K562 (cell line): ENCODE measurements around the gene ATXN7L2. TPM values are rescaled to one million over a fixed set of nuclear protein-coding genes. Genes with fewer than 3 reads are reported as not detected.

ENCODE experiments used
- CREBBP ChIP-seq: IDR thresholded peaks from one replicate; pipeline ENCODE4 v1.6.1; 2012; ENCODE audit warnings: low read depth, mild to moderate bottlenecking, control low read depth, inconsistent platforms, low read length
- GTF2E2 ChIP-seq: fragments of 200-800 bp; sonication (Bioruptor generic); IDR thresholded peaks from 2 replicates; pipeline ENCODE4 v1.6.1; 2016; ENCODE audit warnings: missing genetic modification characterization, missing compliant biosample characterization
- HEY1 ChIP-seq: fragments of 250-450 bp; sonication (Bioruptor Pico); IDR thresholded peaks from 2 replicates; pipeline ENCODE4 v1.5.0; 2020; ENCODE audit warnings: mild to moderate bottlenecking, moderate library complexity, borderline replicate concordance
- KHSRP ChIP-seq: fragments of 450-650 bp; IDR thresholded peaks from 2 replicates; pipeline ENCODE4 v1.6.1; 2017
- MGA ChIP-seq: fragments of 450-650 bp; IDR thresholded peaks from 2 replicates; pipeline ENCODE4 v1.6.1; 2016; ENCODE audit warnings: mild to moderate bottlenecking, moderate library complexity
- MYNN ChIP-seq, 2 experiments: sonication (generic); formaldehyde crosslinking in 1 of 2; IDR thresholded peaks; 2 replicates each; pipeline versions ENCODE4 v1.5.0 to v1.6.1; 2016 to 2020; ENCODE audit warnings: antibody characterized with exemption in 1 of 2, missing genetic modification reagents in 1 of 2
- NR3C1 ChIP-seq: sonication (generic); formaldehyde crosslinking; IDR thresholded peaks from 2 replicates; pipeline ENCODE4 v1.8.1; 2022; ENCODE audit warnings: missing genetic modification reagents
- TGIF2 ChIP-seq: sonication (generic); formaldehyde crosslinking; IDR thresholded peaks from 2 replicates; pipeline ENCODE4 v1.8.1; 2022; ENCODE audit warnings: mild to moderate bottlenecking, missing genetic modification reagents, moderate library complexity
- ZBTB11 ChIP-seq, 3 experiments: fragments of 200-800 bp in 1 of 3; fragments of 250-450 bp in 1 of 3; fragments of 450-650 bp in 1 of 3; sonication (Bioruptor Pico) in 1 of 3; sonication (Bioruptor generic) in 1 of 3; formaldehyde crosslinking in 1 of 3; IDR thresholded peaks; 2 replicates each; pipeline versions ENCODE4 v1.6.1 to v1.8.0; 2016 to 2022; ENCODE audit warnings: mild to moderate bottlenecking in 2 of 3, missing genetic modification characterization in 2 of 3, missing compliant biosample characterization in 1 of 3, moderate library complexity in 1 of 3
- ZKSCAN8 ChIP-seq: fragments of 200-800 bp; sonication (Bioruptor generic); IDR thresholded peaks from 2 replicates; pipeline ENCODE4 v1.6.1; 2016; ENCODE audit warnings: missing genetic modification characterization, missing compliant biosample characterization
- ZNF217 ChIP-seq: sonication (generic); formaldehyde crosslinking; IDR thresholded peaks from 2 replicates; pipeline ENCODE4 v1.8.0; 2022; ENCODE audit warnings: mild to moderate bottlenecking, missing genetic modification reagents
- ZNF77 ChIP-seq: fragments of 250-450 bp; sonication (Bioruptor Pico); IDR thresholded peaks from 2 replicates; pipeline ENCODE4 v1.5.0; 2020
- polyA plus RNA-seq, 8 experiments: library from polyadenylated mRNA; depleted of rRNA in 4 of 8; stranded (reverse) in 5 of 8; unstranded in 3 of 8; fragments of >200 nt; fragmentation: Nextera tagmentation in 2 of 8; fragmentation: Illumina TruSeq in 1 of 8; extraction: Ambion mirVana in 2 of 8; extraction: Trizol in 1 of 8; gene quantifications; 2 replicates each; pipeline versions ENCODE4 v1.2.1 to v1.2.3, GENCODE V29; 2011 to 2014; ENCODE audit warnings: inconsistent platforms in 1 of 8, missing spikeins in 1 of 8
- total RNA-seq, 7 experiments: library from RNA; depleted of rRNA in 6 of 7; stranded (reverse); fragments of >200 nt in 6 of 7; fragmentation: Illumina TruSeq in 2 of 7; extraction: Trizol in 2 of 7; gene quantifications; 2 replicates each; pipeline versions ENCODE4 v1.2.1 to v1.2.3, GENCODE V29; 2011 to 2021; ENCODE audit warnings: low replicate concordance in 1 of 7

The ATXN7L2 gene
- total and polyA plus RNA-seq, 9 of the 15 experiments (the other 6 are each of a cell fraction or from before 2014, with no cell fraction given) = 0.21 to 10.4 (median 5.8) TPM

- TF ChIP-seq MGA (peak; percentile 97), ZKSCAN8 (CRISPR knock-in tag) (0 out of 2 replicates have a peak, but pooled peaks have one; percentile 32), ZNF217 (CRISPR knock-in tag) (no peak), GTF2E2 (peak; percentile 96), ZBTB11 (CRISPR knock-in tag; IDR thresholded peaks at IDR 0.05) (peak in 2 of 3 experiments; percentile 35 to 83; a peak in 2 of 6 replicates), NR3C1 (CRISPR knock-in tag) (peak; percentile 93), CREBBP (no peak), TGIF2 (CRISPR knock-in tag) (no peak), ZNF77 (CRISPR knock-in tag) (no peak), KHSRP (no peak; the same call in 1 of the 2 replicates), HEY1 (no peak), MYNN (IDR thresholded peaks at IDR 0.05) (no peak), MYNN (CRISPR knock-in tag; IDR thresholded peaks at IDR 0.05) (no peak)
Observed at GRCh38 chr1:109483672-109484518, at the start of gene ATXN7L2 (continued).
